Body of pancreas (tissue), 4 donors: ENCODE data around the gene DCT. TPM values are rescaled to one million over a fixed set of nuclear protein-coding genes. Genes with fewer than 3 reads are reported as not detected.

Experiments
- ATAC-seq: fragments of 150-250 bp; one replicate; pipeline ENCODE4 v1.9.1; 2016
- DNase-seq, 4 donors: peaks; one replicate each; pipeline ENCODE4 v3.0.0-alpha.2; 2019
- H3K27ac ChIP-seq, 4 donors: fragments of 200-600 bp; sonication (generic); 1 replicate in 3 of 4; 2 replicates in 1 of 4; pipeline versions ENCODE4 v1.5.1 to v1.6.1; 2016 to 2019; ENCODE audit warnings: mild to moderate bottlenecking in 1 of 4, mixed read lengths in 1 of 4, moderate library complexity in 1 of 4
- H3K27me3 ChIP-seq, 2 donors: fragments of 200-600 bp; sonication (generic); one replicate each; pipeline ENCODE4 v1.6.0; 2016; ENCODE audit warnings: mild to moderate bottlenecking in 1 of 2
- H3K36me3 ChIP-seq, 2 donors: fragments of 200-600 bp; sonication (generic); replicated peaks in 1 of 2; 2 replicates each; pipeline ENCODE4 v1.5.1; 2016; ENCODE audit warnings: low read depth in 2 of 2; ENCODE audit not compliant: insufficient read depth in 1 of 2
- H3K4me1 ChIP-seq: fragments of 200-600 bp; sonication (generic); one replicate; pipeline ENCODE4 v1.6.0; 2016
- H3K4me3 ChIP-seq, 2 donors: fragments of 200-600 bp; sonication (generic); 1 replicate in 1 of 2; 2 replicates in 1 of 2; pipeline ENCODE4 v1.5.1; 2016 to 2019
- H3K9me3 ChIP-seq, 3 donors: fragments of 200-600 bp; sonication (generic); 1 replicate in 2 of 3; 2 replicates in 1 of 3; pipeline ENCODE4 v1.5.1; 2016
- POLR2A ChIP-seq, 3 donors: fragments of 450-650 bp; IDR thresholded peaks; one replicate each; pipeline ENCODE4 v1.6.1; 2016; ENCODE audit warnings: antibody characterized with exemption in 3 of 3, mild to moderate bottlenecking in 2 of 3
- WGBS, 2 donors: methylation state at CpG; one replicate each; pipeline ENCODE4 v1.1.5; 2017; 5-methylcytosine and 5-hydroxymethylcytosine counted together
- intact Hi-C: fragments of 100-400 bp; cut with DNase I; formaldehyde crosslinking; loops from one replicate; pipeline ENCODE4 v1.15.1; 2023
- total RNA-seq, 2 donors: library from RNA; depleted of rRNA; stranded (reverse); fragments of >200 nt; gene quantifications; one replicate each; pipeline ENCODE4 v1.1.0, GENCODE V29; 2016
- TF ChIP-seq, protein P1 (sequence below), 7 experiments: fragments of 450-650 bp in 4 of 7; fragments of 200-600 bp in 3 of 7; sonication (generic) in 3 of 7; IDR thresholded peaks; one replicate each; pipeline ENCODE4 v1.5.1; 2016 to 2019; ENCODE audit warnings: antibody characterized with exemption in 7 of 7

The DCT gene
- total RNA-seq, 2 donors from 2014 or later: 0.33 to 0.78 TPM

DNA sequence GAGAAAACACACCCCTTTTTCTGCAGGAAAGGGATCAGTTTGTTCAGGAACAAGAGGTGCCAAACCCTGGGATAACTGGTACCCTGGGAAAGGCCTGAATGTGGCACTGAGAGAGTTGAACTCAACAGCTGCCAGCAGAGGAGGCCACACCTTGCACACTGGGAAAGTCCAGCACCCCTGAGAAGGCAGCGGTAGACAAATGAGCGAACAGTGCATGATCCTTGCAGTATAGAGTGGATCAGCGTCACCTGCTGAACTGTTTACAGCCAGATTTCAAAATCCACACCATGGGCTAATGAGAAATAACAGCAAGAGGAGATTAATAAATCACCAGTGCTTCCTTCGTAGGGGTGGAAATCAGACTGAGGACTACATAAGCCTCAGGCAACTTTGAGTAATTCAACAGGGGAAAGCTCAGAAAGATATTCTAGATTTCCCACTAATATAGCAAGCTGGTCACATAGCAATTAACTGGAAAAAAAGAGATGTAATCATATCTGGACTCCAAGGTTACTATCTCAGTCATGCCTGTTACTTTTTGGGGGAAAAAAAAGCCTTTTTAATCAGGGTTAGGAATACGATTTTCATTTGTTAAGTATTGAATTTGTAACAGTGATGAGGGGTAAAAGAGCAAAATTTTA, 52.0 kb downstream of the DCT start:
- no peak overlapping the region for H3K27ac ChIP-seq
- TF ChIP-seq, protein P1, sequence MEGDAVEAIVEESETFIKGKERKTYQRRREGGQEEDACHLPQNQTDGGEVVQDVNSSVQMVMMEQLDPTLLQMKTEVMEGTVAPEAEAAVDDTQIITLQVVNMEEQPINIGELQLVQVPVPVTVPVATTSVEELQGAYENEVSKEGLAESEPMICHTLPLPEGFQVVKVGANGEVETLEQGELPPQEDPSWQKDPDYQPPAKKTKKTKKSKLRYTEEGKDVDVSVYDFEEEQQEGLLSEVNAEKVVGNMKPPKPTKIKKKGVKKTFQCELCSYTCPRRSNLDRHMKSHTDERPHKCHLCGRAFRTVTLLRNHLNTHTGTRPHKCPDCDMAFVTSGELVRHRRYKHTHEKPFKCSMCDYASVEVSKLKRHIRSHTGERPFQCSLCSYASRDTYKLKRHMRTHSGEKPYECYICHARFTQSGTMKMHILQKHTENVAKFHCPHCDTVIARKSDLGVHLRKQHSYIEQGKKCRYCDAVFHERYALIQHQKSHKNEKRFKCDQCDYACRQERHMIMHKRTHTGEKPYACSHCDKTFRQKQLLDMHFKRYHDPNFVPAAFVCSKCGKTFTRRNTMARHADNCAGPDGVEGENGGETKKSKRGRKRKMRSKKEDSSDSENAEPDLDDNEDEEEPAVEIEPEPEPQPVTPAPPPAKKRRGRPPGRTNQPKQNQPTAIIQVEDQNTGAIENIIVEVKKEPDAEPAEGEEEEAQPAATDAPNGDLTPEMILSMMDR (IDR thresholded peaks at IDR 0.05): no peak
- TF ChIP-seq POLR2A (IDR thresholded peaks at IDR 0.05): no peak
- H3K27me3 ChIP-seq: no peaks in the 10 kb centered on the region
- H3K9me3 ChIP-seq: no peaks in the 10 kb centered on the region
- ATAC-seq (no peak), DNase-seq (no peak)
- intact Hi-C loops: no loop called here
- H3K4me3 ChIP-seq: no peak overlapping the region
- 62 to 63% methylated on average over 5 of the region's 5 CpGs for WGBS, 2 donors
- H3K4me1 ChIP-seq: no peaks in the 10 kb centered on the region
- H3K36me3 ChIP-seq: no peaks in the 10 kb centered on the region

DNA sequence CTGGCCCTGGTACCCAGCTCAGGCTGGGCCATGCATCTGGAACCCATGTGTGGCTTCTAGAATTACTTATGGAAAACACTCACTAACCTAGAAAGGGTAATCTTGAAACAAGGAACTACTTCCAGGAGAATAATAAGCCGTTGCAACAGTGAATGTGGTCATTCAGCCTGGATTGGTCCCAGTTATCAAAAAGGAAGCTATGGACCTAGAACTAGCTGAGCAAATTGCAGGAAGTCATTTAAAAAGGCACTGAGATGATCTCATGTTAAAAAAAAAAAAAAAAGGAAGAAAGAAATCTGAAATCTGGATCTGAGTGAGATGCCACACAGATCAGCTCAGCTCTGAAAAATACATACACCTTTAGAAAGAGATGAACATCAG, 59.6 kb downstream of the DCT start:
- Histone ChIP-seq H3K4me1 (no peaks in the 10 kb centered on the region), H3K36me3 (no peaks in the 10 kb centered on the region), H3K9me3 (no peaks in the 10 kb centered on the region), H3K4me3 (no peak overlapping the region), H3K27ac (no peak overlapping the region), H3K27me3 (no peaks in the 10 kb centered on the region)
- 55 to 56% methylated on average over 1 of the region's 1 CpG for WGBS, 2 donors
- ATAC-seq (no peak), DNase-seq (no peak)
- no peak for TF ChIP-seq POLR2A (IDR thresholded peaks at IDR 0.05)
- TF ChIP-seq, protein P1 (IDR thresholded peaks at IDR 0.05): no peak
- intact Hi-C loops: no loop called here

DNA sequence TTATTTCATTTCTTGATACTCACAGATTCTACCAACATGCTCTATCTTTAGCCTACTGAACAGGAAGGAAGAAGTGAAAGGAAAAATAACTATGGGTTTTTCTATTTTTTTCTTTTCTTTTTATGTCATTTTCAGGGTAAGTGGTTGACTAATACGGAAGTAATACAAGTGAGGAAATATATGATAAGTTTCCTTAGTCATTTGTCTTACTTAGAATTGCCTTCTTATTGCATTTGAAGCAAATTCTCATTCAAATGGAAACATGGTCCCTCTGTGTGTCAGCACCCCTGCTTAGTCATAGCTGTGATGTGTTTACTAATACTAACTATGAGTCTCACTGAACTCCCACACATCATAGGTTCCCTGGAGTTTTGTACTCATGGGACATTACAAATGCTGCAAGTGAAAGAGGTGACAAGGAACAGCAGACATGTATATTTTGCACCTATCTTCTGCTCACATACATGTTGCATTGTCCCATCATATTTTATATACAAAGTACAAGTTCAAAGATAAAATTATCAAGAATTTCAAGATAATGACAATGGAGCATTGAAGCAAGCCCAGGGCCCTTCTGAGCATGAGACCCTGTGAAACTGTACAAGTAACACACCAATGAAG, 60.1 kb downstream of the DCT start:
- ATAC-seq (no peak), DNase-seq (no peak)
- no peaks in the 10 kb centered on the region for H3K9me3 ChIP-seq
- no peaks in the 10 kb centered on the region for H3K4me1 ChIP-seq
- TF ChIP-seq POLR2A (IDR thresholded peaks at IDR 0.05): no peak
- TF ChIP-seq, protein P1 (IDR thresholded peaks at IDR 0.05): no peak
- no peak overlapping the region for H3K27ac ChIP-seq
- H3K27me3 ChIP-seq: no peaks in the 10 kb centered on the region
- no peak overlapping the region for H3K4me3 ChIP-seq
- no peaks in the 10 kb centered on the region for H3K36me3 ChIP-seq
- intact Hi-C loops: no loop called here
- 64 to 66% methylated on average over 1 of the region's 1 CpG for WGBS, 2 donors

DNA sequence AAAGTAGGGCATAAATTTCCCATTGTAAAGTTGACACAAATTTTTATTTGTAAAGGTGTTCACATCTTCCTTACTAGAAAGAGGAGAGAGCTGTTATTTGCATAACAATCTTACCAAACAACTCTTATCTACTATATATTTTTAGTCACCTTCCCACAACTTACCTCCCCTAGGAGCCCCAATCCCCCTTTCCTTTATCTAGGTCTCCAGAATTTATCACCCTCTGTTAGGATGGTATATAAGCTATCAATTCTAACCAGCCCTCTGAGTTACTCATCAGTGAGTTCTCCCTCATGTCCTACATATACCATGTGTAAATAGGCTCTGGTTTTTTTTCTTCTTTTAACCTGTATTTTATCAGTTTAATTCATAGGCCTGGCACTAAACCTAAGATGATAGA, 62.2 kb downstream of the DCT start:
- intact Hi-C loops: no loop called here
- ATAC-seq: no peak
- no peak for TF ChIP-seq POLR2A (IDR thresholded peaks at IDR 0.05)
- TF ChIP-seq, protein P1 (IDR thresholded peaks at IDR 0.05): no peak
- Histone ChIP-seq H3K27ac (no peak overlapping the region), H3K4me3 (no peak overlapping the region), H3K27me3 (no peaks in the 10 kb centered on the region), H3K9me3 (no peaks in the 10 kb centered on the region), H3K4me1 (no peaks in the 10 kb centered on the region), H3K36me3 (no peaks in the 10 kb centered on the region)
- DNase-seq: no peak
